HCT116 (cell line): Measurements from ENCODE around the gene U2AF2. TPM values are rescaled to one million over a fixed set of nuclear protein-coding genes. Genes with fewer than 3 reads are reported as not detected.

Source experiments
- ATAC-seq: fragments of 200-7000 bp; cut with Tn5 transposase; 2 replicates; pipeline ENCODE4 v1.9.1; 2020; ENCODE audit warnings: mild to moderate bottlenecking, moderate library complexity
- BruUV-seq: library from RNA; stranded (reverse); fragments of 400-500 nt; replicated peaks from 2 replicates; lab custom pipeline; 2021; lab: Mats Ljungman, UMichigan
- CTCF ChIA-PET: fragments of 300-600 bp; sonication (Branson Sonifier 250); formaldehyde crosslinking; loops from one replicate; lab custom pipeline; 2021; ENCODE audit warnings: antibody characterized with exemption; lab: Charles Lee
- POLR2A ChIA-PET: fragments of 300-600, 350-600 bp; sonication (Branson Sonifier 250); formaldehyde crosslinking; loops from one replicate; lab custom pipeline; 2021; ENCODE audit warnings: antibody characterized with exemption; lab: Charles Lee
- RAD21 ChIA-PET, 2 experiments: fragments of 300-600 bp; sonication (Branson Sonifier 250); formaldehyde crosslinking; loops; one replicate each; lab custom pipeline; 2023; ENCODE audit warnings: low total read pairs in 2 of 2; ENCODE audit not compliant: uncharacterized antibody in 2 of 2, unreplicated experiment in 2 of 2, low non-redundant PET in 1 of 2; lab: Charles Lee
- DNase-seq: peaks from one replicate; pipeline ENCODE4 v3.0.0-alpha.2; 2010; ENCODE audit warnings: low read depth, low spot score
- H2AFZ ChIP-seq: fragments of 200-600 bp; shearing (Covaris generic), sonication (generic); 2 replicates; pipeline ENCODE4 v1.6.1; 2017; ENCODE audit warnings: low read depth, mixed run types, mixed read lengths, antibody characterized with exemption, low read length; ENCODE audit not compliant: poor library complexity, severe bottlenecking
- H3K27ac ChIP-seq: 2 replicates; pipeline ENCODE4 v1.5.1; 2012; ENCODE audit warnings: low read depth, low read length
- H3K27me3 ChIP-seq: fragments of 200-600 bp; sonication (generic); 2 replicates; pipeline ENCODE4 v1.6.1; 2016; ENCODE audit warnings: mixed run types, low read length, mixed read lengths; ENCODE audit not compliant: insufficient read depth
- H3K36me3 ChIP-seq, 2 experiments: fragments of 200-500 bp in 1 of 2; fragments of 200-600 bp in 1 of 2; sonication (Bioruptor generic) in 1 of 2; sonication (generic) in 1 of 2; 2 replicates each; pipeline versions ENCODE4 v1.5.1 to v1.6.1; 2014 to 2016; ENCODE audit warnings: low read length in 2 of 2, inconsistent platforms in 1 of 2, mixed read lengths in 1 of 2, mixed run types in 1 of 2; ENCODE audit not compliant: insufficient read depth in 2 of 2, control insufficient read depth in 1 of 2
- H3K4me1 ChIP-seq, 2 experiments: fragments of 200-600 bp in 1 of 2; sonication (generic) in 1 of 2; 2 replicates each; pipeline versions ENCODE4 v1.5.1 to v1.6.1; 2012 to 2017; ENCODE audit warnings: low read length in 2 of 2, inconsistent platforms in 1 of 2, mild to moderate bottlenecking in 1 of 2, mixed read lengths in 1 of 2, mixed run types in 1 of 2, moderate library complexity in 1 of 2; ENCODE audit not compliant: insufficient read depth in 2 of 2, control insufficient read depth in 1 of 2
- H3K4me2 ChIP-seq: fragments of 200-600 bp; sonication (generic); 2 replicates; pipeline ENCODE4 v1.6.1; 2017; ENCODE audit warnings: mixed run types, low read length, mixed read lengths
- H3K4me3 ChIP-seq, 2 experiments: fragments of 200-600 bp in 1 of 2; sonication (generic) in 1 of 2; replicated peaks in 1 of 2; 2 replicates each; pipeline ENCODE4 v1.5.1; 2011 to 2016; ENCODE audit warnings: low read length in 2 of 2, control low read depth in 1 of 2, low read depth in 1 of 2, mild to moderate bottlenecking in 1 of 2, mixed read lengths in 1 of 2, mixed run types in 1 of 2
- H3K79me2 ChIP-seq: fragments of 200-600 bp; sonication (generic); 2 replicates; pipeline ENCODE4 v1.6.1; 2017; ENCODE audit warnings: mild to moderate bottlenecking, mixed run types, low read length, moderate library complexity, mixed read lengths; ENCODE audit not compliant: insufficient read depth
- H3K9ac ChIP-seq: fragments of 200-600 bp; sonication (generic); 2 replicates; pipeline ENCODE4 v1.6.1; 2016; ENCODE audit warnings: low read length, mixed read lengths
- H3K9me2 ChIP-seq: fragments of 200-600 bp; sonication (generic), shearing (Covaris generic); 2 replicates; pipeline ENCODE4 v1.6.1; 2017; ENCODE audit warnings: mixed run types, mild to moderate bottlenecking, moderate library complexity; ENCODE audit not compliant: insufficient read depth
- H3K9me3 ChIP-seq, 2 experiments: fragments of 200-500 bp in 1 of 2; fragments of 200-600 bp in 1 of 2; sonication (Bioruptor generic) in 1 of 2; sonication (generic) in 1 of 2; 2 replicates each; pipeline ENCODE4 v1.6.1; 2014 to 2017; ENCODE audit warnings: low read length in 2 of 2, mixed read lengths in 2 of 2, inconsistent platforms in 1 of 2, low read depth in 1 of 2, mild to moderate bottlenecking in 1 of 2, mixed run types in 1 of 2, moderate library complexity in 1 of 2; ENCODE audit not compliant: control insufficient read depth in 1 of 2, insufficient read depth in 1 of 2
- H4K20me1 ChIP-seq: fragments of 200-600 bp; sonication (generic), shearing (Covaris generic); 2 replicates; pipeline ENCODE4 v1.6.1; 2017; ENCODE audit warnings: mixed run types, mild to moderate bottlenecking, moderate library complexity; ENCODE audit not compliant: insufficient read depth
- ATF3 ChIP-seq: IDR thresholded peaks from 2 replicates; pipeline ENCODE4 v1.6.1; 2012
- CBX3 ChIP-seq: IDR thresholded peaks from 2 replicates; pipeline ENCODE4 v1.6.1; 2012; ENCODE audit warnings: low read depth
- CEBPB ChIP-seq: IDR thresholded peaks from 2 replicates; pipeline ENCODE4 v1.6.1; 2012; ENCODE audit warnings: low read depth
- EGR1 ChIP-seq: IDR thresholded peaks from 2 replicates; pipeline ENCODE4 v1.6.1; 2012; ENCODE audit warnings: low read depth
- EZH2 ChIP-seq: fragments of 200-600 bp; sonication (generic); IDR thresholded peaks from 2 replicates; pipeline ENCODE4 v1.6.1; 2017; ENCODE audit warnings: antibody characterized with exemption, mixed run types
- EZH2phosphoT487 ChIP-seq: fragments of 200-600 bp; IDR thresholded peaks from 2 replicates; pipeline ENCODE4 v1.6.1; 2018; ENCODE audit warnings: antibody characterized with exemption, borderline replicate concordance
- FOSL1 ChIP-seq: IDR thresholded peaks from 2 replicates; pipeline ENCODE4 v1.6.1; 2012; ENCODE audit warnings: low read depth
- JUND ChIP-seq: IDR thresholded peaks from 2 replicates; pipeline ENCODE4 v1.6.1; 2012
- POLR2AphosphoS5 ChIP-seq: IDR thresholded peaks from 2 replicates; pipeline ENCODE4 v1.6.1; 2011; ENCODE audit warnings: mild to moderate bottlenecking, low read depth, low read length, moderate library complexity
- RAD21 ChIP-seq: IDR thresholded peaks from 2 replicates; pipeline ENCODE4 v1.6.1; 2012; ENCODE audit warnings: low read depth, mild to moderate bottlenecking
- REST ChIP-seq: IDR thresholded peaks from 2 replicates; pipeline ENCODE4 v1.6.1; 2012; ENCODE audit warnings: low read depth
- SIN3A ChIP-seq: IDR thresholded peaks from 2 replicates; pipeline ENCODE4 v1.6.1; 2012; ENCODE audit warnings: low read depth
- SP1 ChIP-seq: IDR thresholded peaks from 2 replicates; pipeline ENCODE4 v1.6.1; 2012; ENCODE audit warnings: low read depth
- YY1 ChIP-seq: IDR thresholded peaks from 2 replicates; pipeline ENCODE4 v1.6.1; 2011; ENCODE audit warnings: low read length, low read depth, moderate library complexity, mild to moderate bottlenecking; ENCODE audit not compliant: insufficient replicate concordance; ENCODE audit errors: extremely low read depth
- ZBTB33 ChIP-seq: IDR thresholded peaks from 2 replicates; pipeline ENCODE4 v1.6.1; 2011; ENCODE audit warnings: mild to moderate bottlenecking, low read length, moderate library complexity; ENCODE audit not compliant: insufficient replicate concordance; ENCODE audit errors: extremely low read depth
- ZNF274 ChIP-seq: fragments of 200-500 bp; sonication (Bioruptor generic); IDR thresholded peaks from 2 replicates; pipeline ENCODE4 v1.6.1; 2014; ENCODE audit warnings: mild to moderate bottlenecking, low read depth, low read length, inconsistent platforms
- intact Hi-C: fragments of 100-400 bp; cut with micrococcal nuclease; formaldehyde crosslinking; loops from 2 replicates; pipeline ENCODE4 v1.10.0; 2022
- total RNA-seq: library from RNA; stranded (reverse); gene quantifications from one replicate; pipeline ENCODE4 v1.2.1, GENCODE V29; 2021; ENCODE audit not compliant: unreplicated experiment

U2AF2 gene
- total RNA-seq, 1 experiment from 2014 or later: 259 TPM

GRCh38 chr19:55694656-55695491 lies 40.0 kb downstream of the U2AF2 start:
- CTCF ChIA-PET: no interaction called here
- no peak overlapping the region for H3K9ac ChIP-seq
- H3K27me3 ChIP-seq: no peaks in the 10 kb centered on the region
- no TSS peak for BruUV-seq
- DNase-seq (no peak), ATAC-seq (no peak)
- H3K79me2 ChIP-seq: no peaks in the 10 kb centered on the region
- peaks cover 29 to 32% of the 10 kb centered on the region in 2 experiments; a peak in 3 of 4 replicates for H3K36me3 ChIP-seq
- H4K20me1 ChIP-seq: no peaks in the 10 kb centered on the region
- no peak overlapping the region for H3K27ac ChIP-seq
- no peaks in the 10 kb centered on the region for H3K4me1 ChIP-seq
- no peak for TF ChIP-seq REST
- TF ChIP-seq ZBTB33: no peak
- no peak for TF ChIP-seq FOSL1
- TF ChIP-seq EZH2: no peak
- TF ChIP-seq EZH2phosphoT487: no peak
- no peak for TF ChIP-seq CBX3
- TF ChIP-seq JUND: no peak
- TF ChIP-seq SIN3A: no peak
- TF ChIP-seq SP1: no peak
- TF ChIP-seq ZNF274: no peak
- TF ChIP-seq POLR2AphosphoS5: no peak
- no peak for TF ChIP-seq RAD21
- TF ChIP-seq YY1: no peak
- no peak for TF ChIP-seq ATF3
- TF ChIP-seq EGR1: no peak
- TF ChIP-seq CEBPB: no peak
- no peak overlapping the region for H3K4me3 ChIP-seq
- no peak overlapping the region for H2AFZ ChIP-seq
- H3K9me2 ChIP-seq: no peaks in the 10 kb centered on the region
- H3K4me2 ChIP-seq: no peak overlapping the region
- intact Hi-C loops: no loop called here
- POLR2A ChIA-PET: no interaction called here
- RAD21 ChIA-PET: no interaction called here
- no peaks in the 10 kb centered on the region for H3K9me3 ChIP-seq
